Mesodermal cell (in vitro differentiated cells): ENCODE results near the gene UVRAG.

ENCODE experiments used
- H3K27ac ChIP-seq: 2 replicates; pipeline ENCODE4 v1.7.0; 2013; ENCODE audit warnings: mild to moderate bottlenecking, low read depth, low read length, moderate library complexity; ENCODE audit not compliant: severe bottlenecking
- H3K36me3 ChIP-seq: 2 replicates; pipeline ENCODE4 v1.7.1; 2013; ENCODE audit warnings: mild to moderate bottlenecking, low read length, moderate library complexity; ENCODE audit not compliant: control insufficient read depth, insufficient read depth
- H3K4me1 ChIP-seq: one replicate; pipeline ENCODE4 v1.7.1; 2013; ENCODE audit warnings: mild to moderate bottlenecking, low read length; ENCODE audit not compliant: insufficient read depth, control insufficient read depth, poor library complexity, severe bottlenecking
- H3K4me3 ChIP-seq: 2 replicates; pipeline ENCODE4 v1.7.0; 2013; ENCODE audit warnings: low read length, control low read depth, mild to moderate bottlenecking; ENCODE audit not compliant: insufficient read depth, poor library complexity, severe bottlenecking; ENCODE audit errors: extremely low read depth
- H3K9me3 ChIP-seq: 2 replicates; pipeline ENCODE4 v1.7.1; 2013; ENCODE audit warnings: mild to moderate bottlenecking, low read length, moderate library complexity; ENCODE audit not compliant: control insufficient read depth
- WGBS, 2 experiments: methylation state at CpG; one replicate each; pipeline ENCODE4 v1.1.5; 2013; ENCODE audit warnings: missing lambda C conversion rate in 2 of 2; ENCODE audit not compliant: insufficient coverage in 2 of 2; 5-methylcytosine and 5-hydroxymethylcytosine counted together

Gene UVRAG

GRCh38 chr11:76148941-76149613 lies 334.1 kb downstream of the UVRAG start:
- WGBS, 2 experiments, result 92 to 95% methylated on average over 12 to 14 of the region's 17 CpGs
- Histone ChIP-seq H3K4me1 (peaks cover 10% of the 10 kb centered on the region), H3K9me3 (no peaks in the 10 kb centered on the region), H3K27ac (no peak overlapping the region), H3K36me3 (no peaks in the 10 kb centered on the region), H3K4me3 (no peak overlapping the region)

DNA sequence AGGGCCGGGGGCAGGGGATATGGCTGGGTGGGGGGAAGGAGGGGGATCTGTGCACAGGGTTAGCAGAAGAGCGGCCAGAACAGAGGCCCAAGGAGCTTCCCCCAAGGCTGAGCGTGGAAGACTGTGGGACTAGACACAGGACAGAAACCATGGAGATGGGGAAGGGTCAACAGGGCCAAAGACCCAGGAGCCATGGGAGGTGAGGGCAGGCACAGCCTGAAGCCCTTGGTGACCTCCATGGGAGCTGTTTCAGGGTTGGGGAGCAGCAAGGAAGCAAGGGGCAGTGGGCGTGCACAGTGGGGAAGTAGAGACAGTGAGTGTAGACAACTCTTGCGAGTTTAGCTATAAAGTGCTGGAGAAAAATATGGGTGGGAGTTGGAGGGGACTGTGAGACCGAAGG lies 334.7 kb downstream of the UVRAG start:
- no peak overlapping the region for H3K4me3 ChIP-seq
- 96 to 100% methylated on average over 5 to 6 of the region's 6 CpGs for WGBS, 2 experiments
- H3K4me1 ChIP-seq, result peaks cover 10% of the 10 kb centered on the region
- no peaks in the 10 kb centered on the region for H3K9me3 ChIP-seq
- H3K27ac ChIP-seq, result no peak overlapping the region
- H3K36me3 ChIP-seq, result no peaks in the 10 kb centered on the region

DNA sequence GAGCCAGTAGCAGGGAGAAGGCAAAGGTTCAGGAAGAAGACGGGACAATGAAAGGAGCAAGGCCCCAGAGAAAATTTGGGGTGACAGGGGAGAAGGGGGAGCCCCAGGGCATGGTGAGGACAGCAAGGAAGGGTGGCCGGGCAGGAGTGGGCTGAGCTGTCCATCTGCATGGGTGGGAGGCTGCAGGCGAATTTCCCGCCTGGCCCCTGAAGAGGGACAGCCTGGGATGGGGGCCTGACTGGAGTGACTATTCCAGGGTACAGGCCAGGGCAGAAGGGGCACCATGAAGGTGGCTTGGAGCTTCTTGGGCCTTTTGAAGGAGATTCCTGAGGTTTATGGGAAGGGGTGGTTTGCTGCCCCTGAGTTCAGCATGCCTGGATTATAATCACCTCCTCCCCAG lies 335.1 kb downstream of the UVRAG start:
- Histone ChIP-seq H3K27ac (no peak overlapping the region), H3K36me3 (no peaks in the 10 kb centered on the region), H3K4me3 (no peak overlapping the region), H3K9me3 (no peaks in the 10 kb centered on the region), H3K4me1 (peaks cover 10% of the 10 kb centered on the region)
- 95 to 97% methylated on average over 4 of the region's 4 CpGs for WGBS, 2 experiments

GRCh38 chr11:76151556-76152085 lies 336.6 kb downstream of the UVRAG start:
- Histone ChIP-seq H3K27ac (no peak overlapping the region), H3K4me1 (peaks cover 15% of the 10 kb centered on the region), H3K36me3 (no peaks in the 10 kb centered on the region), H3K4me3 (no peak overlapping the region), H3K9me3 (no peaks in the 10 kb centered on the region)
- WGBS, 2 experiments, result 84 to 93% methylated on average over 4 to 5 of the region's 5 CpGs

DNA sequence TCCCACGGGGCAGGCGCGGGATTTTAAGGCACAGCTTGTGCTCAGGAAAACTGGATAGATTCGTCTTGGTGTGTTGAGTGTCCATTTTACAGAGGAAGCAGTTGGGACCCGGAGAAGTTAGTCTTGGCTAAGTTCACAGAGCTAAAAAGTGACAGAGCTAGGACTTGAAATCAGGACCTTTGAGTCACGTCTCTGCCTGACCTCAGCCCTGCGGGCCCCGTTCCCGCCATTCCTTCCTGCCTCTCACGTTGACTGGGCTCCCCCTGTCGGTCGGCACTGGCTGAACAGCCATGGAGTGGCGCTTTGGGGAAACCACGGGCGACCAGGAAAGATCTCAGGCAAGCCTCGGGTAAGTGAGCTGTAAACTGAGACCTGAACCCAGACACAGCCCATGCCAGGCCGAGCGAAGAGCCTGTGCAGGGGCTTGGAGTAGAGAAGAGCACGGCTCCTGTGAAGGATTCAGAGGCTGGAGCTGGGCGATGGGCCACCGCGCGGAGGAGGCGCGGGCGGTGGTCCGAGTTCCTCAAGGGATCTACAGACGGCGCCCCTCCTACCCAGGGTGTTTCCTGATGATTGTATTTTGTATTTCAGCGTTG lies 337.2 kb downstream of the UVRAG start:
- Histone ChIP-seq H3K9me3 (no peaks in the 10 kb centered on the region), H3K4me1 (peaks cover 17% of the 10 kb centered on the region), H3K27ac (no peak overlapping the region), H3K36me3 (no peaks in the 10 kb centered on the region), H3K4me3 (no peak overlapping the region)
- 37 to 43% methylated on average over 16 to 22 of the region's 30 CpGs for WGBS, 2 experiments

GRCh38 chr11:76152741-76153570 lies 337.9 kb downstream of the UVRAG start:
- 79 to 84% methylated on average over 10 of the region's 13 CpGs for WGBS, 2 experiments
- Histone ChIP-seq H3K9me3 (no peaks in the 10 kb centered on the region), H3K36me3 (no peaks in the 10 kb centered on the region), H3K4me3 (no peak overlapping the region), H3K4me1 (peaks cover 18% of the 10 kb centered on the region), H3K27ac (peak overlapping the region; percentile 71)

GRCh38 chr11:76153571-76153923 lies 338.5 kb downstream of the UVRAG start:
- Histone ChIP-seq H3K4me3 (no peak overlapping the region), H3K36me3 (no peaks in the 10 kb centered on the region), H3K9me3 (no peaks in the 10 kb centered on the region), H3K4me1 (peaks cover 18% of the 10 kb centered on the region), H3K27ac (peak overlapping the region; percentile 71)
- 53 to 58% methylated on average over 5 of the region's 6 CpGs for WGBS, 2 experiments

GRCh38 chr11:76155500-76156227 lies 340.7 kb downstream of the UVRAG start:
- peaks cover 18% of the 10 kb centered on the region for H3K4me1 ChIP-seq
- peak overlapping the region; percentile 46 for H3K27ac ChIP-seq
- H3K4me3 ChIP-seq, result no peak overlapping the region
- no peaks in the 10 kb centered on the region for H3K36me3 ChIP-seq
- 89 to 93% methylated on average over 9 to 11 of the region's 11 CpGs for WGBS, 2 experiments
- no peaks in the 10 kb centered on the region for H3K9me3 ChIP-seq

DNA sequence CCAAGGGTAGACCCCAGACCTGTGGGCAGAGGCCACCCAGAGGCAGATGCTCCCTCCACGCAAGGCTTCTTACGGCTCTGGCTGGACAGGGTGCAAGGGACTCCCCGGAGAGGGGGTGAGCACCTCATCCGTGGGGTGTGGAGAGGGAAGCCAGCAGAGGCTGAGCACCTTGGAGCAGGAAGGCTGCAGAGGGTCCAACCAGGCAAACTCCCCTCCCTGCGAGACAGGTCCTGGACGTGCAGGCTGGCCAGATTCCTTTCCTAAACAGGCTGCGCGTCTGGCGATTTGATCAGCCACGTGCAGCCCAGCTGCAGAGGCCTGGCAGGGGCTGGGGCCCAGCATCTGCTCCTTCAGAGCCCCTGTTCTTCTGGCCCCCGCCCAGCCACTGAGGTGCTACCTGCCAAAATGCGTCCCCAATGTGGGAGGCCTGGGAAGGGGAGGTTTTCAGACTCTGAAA lies 342.0 kb downstream of the UVRAG start:
- no peak overlapping the region for H3K4me3 ChIP-seq

GRCh38 chr11:76157891-76158290 lies 342.9 kb downstream of the UVRAG start:
- no peak overlapping the region for H3K27ac ChIP-seq
- H3K36me3 ChIP-seq, result no peaks in the 10 kb centered on the region
- no peak overlapping the region for H3K4me3 ChIP-seq
- peaks cover 17% of the 10 kb centered on the region for H3K4me1 ChIP-seq
- H3K9me3 ChIP-seq, result no peaks in the 10 kb centered on the region
- 87 to 97% methylated on average over 4 to 7 of the region's 7 CpGs for WGBS, 2 experiments

More for the DNA sequence above, 342.0 kb downstream of the UVRAG start:
- Histone ChIP-seq H3K9me3 (no peaks in the 10 kb centered on the region), H3K27ac (no peak overlapping the region), H3K4me1 (peaks cover 18% of the 10 kb centered on the region), H3K36me3 (no peaks in the 10 kb centered on the region)
- WGBS, 2 experiments, result 86 to 87% methylated on average over 8 to 12 of the region's 12 CpGs
